T-helper 1 cell treated with Interleukin-12 subunit alpha and Interleukin-12 subunit beta and Interleukin-4 antibody, amounts not matched to agents 30 μg/mL and 1 μg/mL, for 36 hours (primary cell): ENCODE measurements around the gene ZKSCAN4.
A peak's percentile ranks its signal among the peaks of the same experiment; 100 is the strongest.

ENCODE experiments used
- H3K27ac Mint-ChIP-seq: one replicate; pipeline ENCODE4 v1.8.0; 2021; ENCODE audit warnings: mild to moderate bottlenecking, mixed read lengths
- H3K27me3 Mint-ChIP-seq: one replicate; pipeline ENCODE4 v1.8.0; 2021; ENCODE audit warnings: low read depth, mixed read lengths
- H3K36me3 Mint-ChIP-seq: one replicate; pipeline ENCODE4 v1.8.0; 2021; ENCODE audit warnings: low read depth, mixed read lengths
- H3K4me1 Mint-ChIP-seq: one replicate; pipeline ENCODE4 v1.8.0; 2021; ENCODE audit warnings: low read depth, mixed read lengths
- H3K4me3 Mint-ChIP-seq: one replicate; pipeline ENCODE4 v1.8.0; 2021; ENCODE audit warnings: mild to moderate bottlenecking, moderate library complexity, mixed read lengths
- H3K9me3 Mint-ChIP-seq: one replicate; pipeline ENCODE4 v1.8.0; 2021; ENCODE audit warnings: mixed read lengths

The ZKSCAN4 gene

GRCh38 chr6:28226460-28226859 lies 25.6 kb downstream of the ZKSCAN4 start:
- Mint-ChIP-seq H3K27me3 (peaks cover 28% of the 10 kb centered on the region), H3K36me3 (peaks cover 15% of the 10 kb centered on the region), H3K4me3 (no peak overlapping the region), H3K9me3 (no peaks in the 10 kb centered on the region), H3K27ac (no peak overlapping the region), H3K4me1 (peaks cover 13% of the 10 kb centered on the region)

- peaks cover 13% of the 10 kb centered on the region for H3K4me1 Mint-ChIP-seq
- peaks cover 10% of the 10 kb centered on the region for H3K36me3 Mint-ChIP-seq
- H3K4me3 Mint-ChIP-seq, result peak within 1 kb of the TSS; percentile 86
- H3K27ac Mint-ChIP-seq, result peak within 1 kb of the TSS; percentile 45
- no peaks in the 10 kb centered on the region for H3K9me3 Mint-ChIP-seq
- H3K27me3 Mint-ChIP-seq, result peaks cover 38% of the 10 kb centered on the region
Observed at GRCh38 chr6:28225056-28225834, 26.8 kb downstream of the ZKSCAN4 start, which contains the start of gene ZSCAN9. ZSCAN9 (plus strand) TSS chr6:28225275; CDS start chr6:28227085, 1,810 bp downstream.

- Mint-ChIP-seq H3K36me3 (peaks cover 10% of the 10 kb centered on the region), H3K27me3 (peaks cover 44% of the 10 kb centered on the region), H3K27ac (peak overlapping the region; percentile 18), H3K9me3 (no peaks in the 10 kb centered on the region), H3K4me1 (peaks cover 13% of the 10 kb centered on the region), H3K4me3 (peak overlapping the region; percentile 86)
Observed at GRCh38 chr6:28224131-28225055, 27.7 kb downstream of the ZKSCAN4 start.

DNA sequence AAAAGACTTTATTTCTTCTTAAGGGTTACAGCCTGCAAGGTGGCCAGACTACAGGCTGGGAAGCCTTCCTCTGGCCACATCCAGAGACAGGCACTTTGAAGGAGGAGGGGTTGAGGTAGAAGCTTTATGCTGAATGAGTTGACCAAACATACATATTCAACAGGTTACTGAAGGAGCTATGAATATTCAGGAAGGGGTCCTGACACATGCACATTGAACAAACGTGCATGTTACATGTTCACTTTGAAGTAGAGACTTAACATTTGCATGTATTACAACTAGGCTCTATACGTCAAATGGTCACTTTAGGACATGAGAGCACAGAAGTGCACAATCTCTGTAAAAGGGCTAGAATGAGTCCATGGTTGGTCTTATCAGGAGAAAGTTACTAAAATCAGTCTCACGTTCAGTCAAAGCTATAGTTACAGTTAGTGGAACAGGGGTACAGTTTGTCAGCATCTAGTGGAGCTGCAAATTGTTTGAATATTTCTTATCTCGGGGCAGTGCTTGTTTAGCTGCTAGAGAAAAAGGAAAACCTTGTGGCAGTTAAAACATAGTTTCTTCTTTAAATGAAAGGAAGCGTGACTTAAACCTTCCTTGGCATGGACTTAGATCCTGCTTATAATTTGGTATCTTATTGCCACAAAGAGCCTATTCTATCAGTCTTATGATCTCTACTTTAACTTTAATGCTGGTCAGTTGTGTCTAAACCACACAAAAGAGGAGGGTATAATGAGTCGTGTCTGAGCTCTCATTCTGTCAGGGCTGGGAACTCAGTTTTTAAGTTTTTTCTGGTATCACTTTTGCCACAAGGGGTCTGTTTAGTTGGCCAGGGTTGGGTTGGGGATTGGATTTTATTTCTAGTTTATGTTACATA lies 31.6 kb downstream of the ZKSCAN4 start:
- Mint-ChIP-seq H3K27me3 (peaks cover 64% of the 10 kb centered on the region), H3K4me3 (no peak overlapping the region), H3K4me1 (peaks cover 8% of the 10 kb centered on the region), H3K9me3 (no peaks in the 10 kb centered on the region), H3K36me3 (peaks cover 2% of the 10 kb centered on the region), H3K27ac (no peak overlapping the region)

GRCh38 chr6:28218312-28219248 lies 33.5 kb downstream of the ZKSCAN4 start:
- peak overlapping the region; percentile 80 for H3K4me3 Mint-ChIP-seq
- H3K4me1 Mint-ChIP-seq, result peaks cover 10% of the 10 kb centered on the region
- peaks cover 69% of the 10 kb centered on the region for H3K27me3 Mint-ChIP-seq

GRCh38 chr6:28217890-28218289 lies 34.2 kb downstream of the ZKSCAN4 start:
- Mint-ChIP-seq H3K27ac (no peak overlapping the region), H3K4me3 (peak overlapping the region; percentile 50), H3K9me3 (no peaks in the 10 kb centered on the region), H3K4me1 (peaks cover 15% of the 10 kb centered on the region), H3K36me3 (peaks cover 2% of the 10 kb centered on the region), H3K27me3 (peaks cover 69% of the 10 kb centered on the region)

More at GRCh38 chr6:28218312-28219248, 33.5 kb downstream of the ZKSCAN4 start:
- no peaks in the 10 kb centered on the region for H3K9me3 Mint-ChIP-seq
- H3K27ac Mint-ChIP-seq, result no peak overlapping the region
- H3K36me3 Mint-ChIP-seq, result peaks cover 2% of the 10 kb centered on the region

DNA sequence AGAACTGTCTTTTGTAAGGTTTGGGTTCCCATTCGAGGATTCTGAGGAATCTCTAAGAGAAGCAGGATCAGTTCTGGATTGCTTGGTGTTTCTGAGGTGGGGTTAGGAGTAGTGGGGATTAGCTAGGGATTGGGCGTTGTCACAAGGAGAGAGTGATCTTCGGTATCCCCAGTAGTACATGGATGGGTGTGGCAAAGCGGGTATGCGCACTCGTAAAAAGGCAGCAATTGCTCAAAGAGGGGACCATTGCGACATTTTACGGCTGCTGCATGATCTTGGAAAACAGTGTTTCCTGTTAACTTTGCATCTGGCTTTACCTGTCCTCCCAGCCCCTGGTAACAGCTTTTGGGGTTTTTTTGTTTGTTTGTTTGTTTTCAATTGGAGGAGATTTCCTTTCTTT lies 36.6 kb downstream of the ZKSCAN4 start:
- Mint-ChIP-seq H3K27ac (no peak overlapping the region), H3K4me3 (no peak overlapping the region), H3K36me3 (peaks cover 4% of the 10 kb centered on the region), H3K9me3 (no peaks in the 10 kb centered on the region), H3K4me1 (peaks cover 30% of the 10 kb centered on the region), H3K27me3 (peaks cover 72% of the 10 kb centered on the region)

- Mint-ChIP-seq H3K27me3 (peaks cover 77% of the 10 kb centered on the region), H3K27ac (no peak overlapping the region), H3K36me3 (peaks cover 4% of the 10 kb centered on the region), H3K4me3 (peak overlapping the region; percentile 61), H3K9me3 (peaks cover 9% of the 10 kb centered on the region), H3K4me1 (peaks cover 27% of the 10 kb centered on the region)
Observed at GRCh38 chr6:28213213-28213523, 38.9 kb downstream of the ZKSCAN4 start.

GRCh38 chr6:28212510-28213212 lies 39.4 kb downstream of the ZKSCAN4 start:
- H3K36me3 Mint-ChIP-seq, result peaks cover 4% of the 10 kb centered on the region
- H3K27ac Mint-ChIP-seq, result peak overlapping the region; percentile 72
- peaks cover 83% of the 10 kb centered on the region for H3K27me3 Mint-ChIP-seq
- H3K4me1 Mint-ChIP-seq, result peaks cover 32% of the 10 kb centered on the region
- H3K4me3 Mint-ChIP-seq, result peak overlapping the region; percentile 76
- H3K9me3 Mint-ChIP-seq, result peaks cover 9% of the 10 kb centered on the region

DNA sequence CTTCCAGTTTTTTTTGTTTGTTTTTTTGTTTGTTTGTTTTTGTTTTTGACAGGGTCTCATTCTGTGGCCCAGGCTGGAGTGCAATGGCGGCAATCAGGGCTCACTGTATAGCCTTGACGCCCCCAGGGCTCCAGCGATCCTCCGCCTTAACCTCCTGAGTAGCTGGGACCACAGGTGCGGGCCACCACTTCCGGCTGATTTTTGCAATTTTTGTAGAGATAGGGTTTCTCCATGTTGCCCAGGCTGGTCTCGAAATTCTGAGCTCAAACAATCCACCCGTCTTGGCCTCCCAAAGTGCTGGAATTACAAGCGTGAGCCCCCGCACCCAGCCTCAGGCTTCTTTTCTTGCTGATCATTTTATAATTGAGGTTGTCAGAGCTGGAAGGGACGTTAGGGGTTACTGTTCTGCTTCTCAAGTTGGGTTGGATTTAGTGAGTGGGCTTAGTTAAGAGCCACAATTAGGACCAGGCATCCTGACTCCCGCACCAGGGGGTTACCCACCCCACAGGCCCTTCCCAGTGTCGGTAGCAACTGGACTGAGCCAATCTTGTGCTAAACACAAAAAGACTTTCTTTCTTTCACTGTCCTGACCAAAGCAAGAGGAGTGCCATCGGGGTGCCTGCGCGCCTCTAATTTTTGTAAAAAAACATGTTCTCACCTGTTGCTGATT lies 40.1 kb downstream of the ZKSCAN4 start:
- Mint-ChIP-seq H3K36me3 (peaks cover 9% of the 10 kb centered on the region), H3K27me3 (peaks cover 89% of the 10 kb centered on the region), H3K27ac (peak overlapping the region; percentile 72), H3K4me1 (peaks cover 38% of the 10 kb centered on the region), H3K9me3 (peaks cover 15% of the 10 kb centered on the region), H3K4me3 (peak overlapping the region; percentile 76)

- H3K27me3 Mint-ChIP-seq, result peaks cover 93% of the 10 kb centered on the region
- peaks cover 8% of the 10 kb centered on the region for H3K36me3 Mint-ChIP-seq
- no peak overlapping the region for H3K27ac Mint-ChIP-seq
- peaks cover 23% of the 10 kb centered on the region for H3K9me3 Mint-ChIP-seq
- H3K4me3 Mint-ChIP-seq, result no peak overlapping the region
- peaks cover 34% of the 10 kb centered on the region for H3K4me1 Mint-ChIP-seq
Observed at GRCh38 chr6:28209753-28210535, 42.1 kb downstream of the ZKSCAN4 start.
